Measurements from ENCODE around the gene IL1RAPL1.

DNA sequence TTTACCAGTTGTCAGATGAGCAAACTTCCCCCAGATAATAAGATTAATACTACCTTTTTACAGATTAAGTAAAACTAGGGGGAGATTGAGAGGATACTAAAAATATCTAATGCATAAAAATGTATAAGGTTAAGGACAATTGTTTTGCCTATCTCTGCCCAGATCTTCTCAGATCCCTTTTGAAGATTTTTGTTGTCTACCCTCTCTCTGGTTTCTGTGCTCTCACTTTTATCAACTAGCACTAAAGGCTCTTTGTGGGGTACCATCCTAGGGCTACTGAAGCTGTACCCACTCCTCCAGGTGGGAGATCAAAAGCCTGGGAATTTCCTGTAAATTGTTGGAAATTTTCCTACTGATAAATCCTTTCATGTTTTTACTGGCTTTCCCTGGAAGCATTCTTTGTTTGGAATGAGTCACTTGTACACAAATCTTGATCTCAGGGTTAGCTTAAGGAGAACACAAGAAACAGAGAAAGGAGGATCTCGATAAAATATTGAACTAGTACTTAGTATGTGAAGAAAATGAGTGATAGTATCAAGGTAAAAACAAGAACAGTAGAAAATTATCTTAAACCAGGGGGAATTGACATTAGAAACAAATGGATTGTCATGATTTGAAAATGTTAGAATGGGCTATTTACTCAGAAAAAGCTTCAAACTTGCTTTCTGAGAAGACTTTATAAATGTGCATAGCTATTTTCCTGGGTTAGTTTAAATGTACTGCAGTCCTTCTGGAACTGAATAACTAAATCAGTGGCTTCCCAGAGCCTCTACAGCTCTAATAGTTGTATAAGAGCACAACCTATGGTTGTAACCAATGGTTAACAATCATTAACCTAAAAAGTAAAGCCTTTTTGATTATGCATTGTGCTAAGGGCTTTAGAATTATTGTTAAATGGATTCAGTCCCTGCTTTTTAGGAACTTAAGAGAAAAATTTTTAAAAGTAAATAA is 948.2 kb downstream of the IL1RAPL1 start:
- TF ChIP-seq, protein P1, sequence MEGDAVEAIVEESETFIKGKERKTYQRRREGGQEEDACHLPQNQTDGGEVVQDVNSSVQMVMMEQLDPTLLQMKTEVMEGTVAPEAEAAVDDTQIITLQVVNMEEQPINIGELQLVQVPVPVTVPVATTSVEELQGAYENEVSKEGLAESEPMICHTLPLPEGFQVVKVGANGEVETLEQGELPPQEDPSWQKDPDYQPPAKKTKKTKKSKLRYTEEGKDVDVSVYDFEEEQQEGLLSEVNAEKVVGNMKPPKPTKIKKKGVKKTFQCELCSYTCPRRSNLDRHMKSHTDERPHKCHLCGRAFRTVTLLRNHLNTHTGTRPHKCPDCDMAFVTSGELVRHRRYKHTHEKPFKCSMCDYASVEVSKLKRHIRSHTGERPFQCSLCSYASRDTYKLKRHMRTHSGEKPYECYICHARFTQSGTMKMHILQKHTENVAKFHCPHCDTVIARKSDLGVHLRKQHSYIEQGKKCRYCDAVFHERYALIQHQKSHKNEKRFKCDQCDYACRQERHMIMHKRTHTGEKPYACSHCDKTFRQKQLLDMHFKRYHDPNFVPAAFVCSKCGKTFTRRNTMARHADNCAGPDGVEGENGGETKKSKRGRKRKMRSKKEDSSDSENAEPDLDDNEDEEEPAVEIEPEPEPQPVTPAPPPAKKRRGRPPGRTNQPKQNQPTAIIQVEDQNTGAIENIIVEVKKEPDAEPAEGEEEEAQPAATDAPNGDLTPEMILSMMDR (conservative IDR thresholded peaks at IDR 0.05; ENCODE audit: low read length): no peak
- TF ChIP-seq EZH2phosphoT487 (IDR thresholded peaks at IDR 0.05; ENCODE audit: borderline replicate concordance): no peak
